HepG2 (cell line): ENCODE data around the gene EPB41L4A. TPM values are rescaled to one million over a fixed set of nuclear protein-coding genes. Genes with fewer than 3 reads are reported as not detected.

Source experiments
- ATAC-seq: fragments of 200-7000 bp; cut with Tn5 transposase; 3 replicates; pipeline ENCODE4 v1.9.1; 2020; ENCODE audit warnings: mild to moderate bottlenecking, moderate library complexity
- BruUV-seq: library from RNA; stranded (reverse); fragments of 400-500 nt; replicated peaks from 2 replicates; lab custom pipeline; 2021; lab: Mats Ljungman, UMichigan
- CTCF ChIA-PET: fragments of 300-600 bp; formaldehyde crosslinking; extraction: SDS; loops from one replicate; lab custom pipeline; 2021; ENCODE audit warnings: low total read pairs, inconsistent platforms, low intra/inter-chr PET ratio; lab: Yijun Ruan, JAX
- POLR2A ChIA-PET: fragments of 350-600 bp; sonication (Branson Sonifier 250); formaldehyde crosslinking; loops from one replicate; lab custom pipeline; 2020; ENCODE audit warnings: antibody characterized with exemption, inconsistent platforms; lab: Yijun Ruan, JAX
- DNase-seq: peaks from one replicate; pipeline ENCODE4 v3.0.0-alpha.2; 2015; ENCODE audit warnings: low spot score
- FAIRE-seq: peaks from 3 replicates; lab custom pipeline; 2011; peaks lifted over from hg19 to GRCh38; lab: Jason Lieb, UNC
- H2AFZ ChIP-seq: one replicate; pipeline ENCODE4 v1.6.1; 2011; ENCODE audit warnings: low read length, inconsistent platforms
- H3K27ac ChIP-seq: fragments of 300-600 bp; 3 replicates; pipeline ENCODE4 v1.8.0; 2011; ENCODE audit warnings: mixed run types, mild to moderate bottlenecking, mixed read lengths, low read length, inconsistent platforms; ENCODE audit not compliant: insufficient read depth; ENCODE audit errors: extremely low read length
- H3K27me3 ChIP-seq, 2 experiments: fragments of 200-600 bp in 1 of 2; 2 replicates in 1 of 2; 3 replicates in 1 of 2; pipeline versions ENCODE4 v1.6.0 to v1.8.0; 2011; ENCODE audit warnings: low read length in 2 of 2, mild to moderate bottlenecking in 2 of 2, moderate library complexity in 2 of 2, inconsistent platforms in 1 of 2; ENCODE audit not compliant: insufficient read depth in 2 of 2, control insufficient read depth in 1 of 2
- H3K36me3 ChIP-seq, 2 experiments: fragments of 200-600 bp in 1 of 2; replicated peaks in 1 of 2; 2 replicates in 1 of 2; 3 replicates in 1 of 2; pipeline versions ENCODE4 v1.5.1 to v1.8.0; 2011; ENCODE audit warnings: low read length in 2 of 2, inconsistent platforms in 1 of 2; ENCODE audit not compliant: insufficient read depth in 2 of 2, control insufficient read depth in 1 of 2
- H3K4me1 ChIP-seq: 2 replicates; pipeline ENCODE4 v1.5.1; 2012; ENCODE audit warnings: low read length, inconsistent platforms; ENCODE audit not compliant: insufficient read depth
- H3K4me2 ChIP-seq: 2 replicates; pipeline ENCODE4 v1.6.0; 2011; ENCODE audit warnings: low read depth, low read length, inconsistent platforms
- H3K4me3 ChIP-seq, 3 experiments: fragments of 200-600 bp in 1 of 3; sonication (generic), shearing (Covaris generic) in 1 of 3; replicated peaks in 1 of 3; 2 replicates each; pipeline ENCODE4 v1.5.1; 2011 to 2016; ENCODE audit warnings: low read length in 3 of 3, inconsistent platforms in 2 of 3, low read depth in 2 of 3, mild to moderate bottlenecking in 2 of 3, control low read depth in 1 of 3, mixed read lengths in 1 of 3; ENCODE audit not compliant: insufficient read depth in 1 of 3
- H3K79me2 ChIP-seq: one replicate; pipeline ENCODE4 v1.6.1; 2011; ENCODE audit warnings: low read length, inconsistent platforms; ENCODE audit not compliant: insufficient read depth
- H3K9ac ChIP-seq: 2 replicates; pipeline ENCODE4 v1.6.0; 2011; ENCODE audit warnings: mild to moderate bottlenecking, low read depth, low read length, inconsistent platforms; ENCODE audit not compliant: insufficient read depth
- H3K9me3 ChIP-seq: 2 replicates; pipeline ENCODE4 v1.5.1; 2012; ENCODE audit warnings: mild to moderate bottlenecking, low read length
- H4K20me1 ChIP-seq: 2 replicates; pipeline ENCODE4 v1.6.0; 2011; ENCODE audit warnings: inconsistent platforms, mild to moderate bottlenecking, low read length, moderate library complexity; ENCODE audit not compliant: insufficient read depth
- HDAC2 ChIP-seq: sonication (generic); formaldehyde crosslinking; IDR thresholded peaks from 2 replicates; pipeline ENCODE4 v1.4.0; 2020; ENCODE audit warnings: missing genetic modification reagents
- JUND ChIP-seq: sonication (generic); formaldehyde crosslinking; IDR thresholded peaks from 2 replicates; pipeline ENCODE4 v1.8.0; 2022; ENCODE audit warnings: mild to moderate bottlenecking, missing genetic modification reagents
- KDM4B ChIP-seq: sonication (generic); formaldehyde crosslinking; IDR thresholded peaks from 2 replicates; pipeline ENCODE4 v1.4.0; 2020; ENCODE audit warnings: missing genetic modification reagents
- MIXL1 ChIP-seq: IDR thresholded peaks from 2 replicates; pipeline ENCODE4 v1.6.1; 2016
- MXD3 ChIP-seq: IDR thresholded peaks from 2 replicates; pipeline ENCODE4 v1.6.1; 2016; ENCODE audit warnings: mild to moderate bottlenecking, missing biosample characterization, missing genetic modification reagents
- NONO ChIP-seq, 2 experiments: fragments of 450-650 bp in 1 of 2; sonication (generic) in 1 of 2; formaldehyde crosslinking in 1 of 2; IDR thresholded peaks in 1 of 2; conservative IDR thresholded peaks in 1 of 2; 2 replicates each; pipeline versions ENCODE4 v1.6.1 to v1.8.0; 2017 to 2022; ENCODE audit warnings: mild to moderate bottlenecking in 1 of 2, missing genetic modification reagents in 1 of 2, moderate library complexity in 1 of 2
- RAD51 ChIP-seq: fragments of 450-650 bp; IDR thresholded peaks from 2 replicates; pipeline ENCODE4 v1.6.1; 2016; ENCODE audit warnings: borderline replicate concordance
- TARDBP ChIP-seq: sonication (generic); formaldehyde crosslinking; IDR thresholded peaks from 2 replicates; pipeline ENCODE4 v1.8.0; 2022; ENCODE audit warnings: mild to moderate bottlenecking, missing genetic modification reagents
- ZBTB10 ChIP-seq: sonication (generic); formaldehyde crosslinking; IDR thresholded peaks from 2 replicates; pipeline ENCODE4 v1.4.0; 2020; ENCODE audit warnings: missing genetic modification reagents, borderline replicate concordance
- ZBTB7A ChIP-seq: sonication (generic); formaldehyde crosslinking; IDR thresholded peaks from 2 replicates; pipeline ENCODE4 v1.8.0; 2022; ENCODE audit warnings: mild to moderate bottlenecking, missing genetic modification reagents
- ZNF124 ChIP-seq: sonication (generic); formaldehyde crosslinking; IDR thresholded peaks from 2 replicates; pipeline ENCODE4 v1.4.0; 2020; ENCODE audit warnings: missing genetic modification reagents
- ZNF138 ChIP-seq: sonication (generic); formaldehyde crosslinking; IDR thresholded peaks from 2 replicates; pipeline ENCODE4 v1.5.0; 2020; ENCODE audit warnings: mild to moderate bottlenecking, low read depth, missing genetic modification reagents
- ZNF230 ChIP-seq: sonication (generic); formaldehyde crosslinking; IDR thresholded peaks from 2 replicates; pipeline ENCODE4 v1.4.0; 2020; ENCODE audit warnings: mild to moderate bottlenecking, missing genetic modification reagents
- ZNF234 ChIP-seq: sonication (generic); formaldehyde crosslinking; conservative IDR thresholded peaks from 2 replicates; pipeline ENCODE4 v1.5.1; 2020; ENCODE audit warnings: mild to moderate bottlenecking, missing genetic modification reagents
- ZNF276 ChIP-seq: sonication (generic); formaldehyde crosslinking; IDR thresholded peaks from 2 replicates; pipeline ENCODE4 v1.4.0; 2020; ENCODE audit warnings: mild to moderate bottlenecking, low read depth, missing genetic modification reagents
- ZSCAN9 ChIP-seq: IDR thresholded peaks from 2 replicates; pipeline ENCODE4 v1.6.1; 2016; ENCODE audit warnings: borderline replicate concordance
- WGBS: methylation state at CpG from one replicate; pipeline ENCODE4 v1.1.6; 2017; ENCODE audit warnings: low lambda C conversion rate; 5-methylcytosine and 5-hydroxymethylcytosine counted together
- in situ Hi-C: cut with HindIII; loops from 2 replicates; pipeline ENCODE4 v1.10.0; 2017; ENCODE audit warnings: low pct_unique_long_range_greater_than_20kb; ENCODE audit not compliant: extremely low pct_ligation_motif_present
- intact Hi-C: fragments of 100-400 bp; cut with micrococcal nuclease; formaldehyde crosslinking; loops from one replicate; pipeline ENCODE4 v1.10.0; 2022; ENCODE audit not compliant: unreplicated experiment
- polyA plus RNA-seq, 8 experiments: library from polyadenylated mRNA; depleted of rRNA in 3 of 8; stranded (reverse) in 7 of 8; unstranded in 1 of 8; fragments of >200 nt; fragmentation: Illumina TruSeq in 4 of 8; extraction: Trizol in 4 of 8; gene quantifications; 2 replicates each; pipeline versions ENCODE4 v1.2.1 to v1.2.3, GENCODE V29; 2011 to 2016; ENCODE audit warnings: low read depth in 4 of 8, missing spikeins in 1 of 8, mixed read lengths in 1 of 8; ENCODE audit not compliant: insufficient read depth in 1 of 8
- total RNA-seq, 5 experiments: library from RNA; depleted of rRNA; stranded (reverse); fragments of >200 nt; fragmentation: Illumina TruSeq; extraction: Trizol; gene quantifications; 2 replicates each; pipeline ENCODE4 v1.2.3, GENCODE V29; 2016; ENCODE audit warnings: low read depth in 1 of 5

The EPB41L4A gene
- total and polyA plus RNA-seq, 2 of the 13 experiments (the other 11 are each of a cell fraction or from before 2014, with no cell fraction given), result 0.07 TPM; not detected in 1

- FAIRE-seq, result no peak
- no peak overlapping the region for H3K4me2 ChIP-seq
- H3K9ac ChIP-seq, result no peak overlapping the region
- H3K27ac ChIP-seq, result no peak overlapping the region
- no peak overlapping the region for H2AFZ ChIP-seq
- no peaks in the 10 kb centered on the region for H3K27me3 ChIP-seq
- no peaks in the 10 kb centered on the region for H3K9me3 ChIP-seq
- H3K4me1 ChIP-seq, result no peaks in the 10 kb centered on the region
- H3K36me3 ChIP-seq, result no peaks in the 10 kb centered on the region
- in situ Hi-C loops, result no loop called here
- no peaks in the 10 kb centered on the region for H3K79me2 ChIP-seq
- no TSS peak for BruUV-seq
- TF ChIP-seq ZBTB7A (CRISPR knock-in tag) (no peak), ZBTB10 (CRISPR knock-in tag) (no peak), ZNF138 (CRISPR knock-in tag) (no peak), KDM4B (CRISPR knock-in tag) (no peak), ZNF234 (CRISPR knock-in tag) (no peak), JUND (CRISPR knock-in tag) (no peak), ZNF276 (CRISPR knock-in tag) (no peak), ZNF124 (no peak), ZNF230 (CRISPR knock-in tag) (no peak), TARDBP (CRISPR knock-in tag) (no peak), MIXL1 (CRISPR knock-in tag) (no peak), MXD3 (CRISPR knock-in tag) (no peak), ZSCAN9 (CRISPR knock-in tag) (no peak), HDAC2 (CRISPR knock-in tag) (no peak), NONO (IDR thresholded peaks at IDR 0.05) (no peak), NONO (CRISPR knock-in tag; conservative IDR thresholded peaks at IDR 0.05) (no peak), RAD51 (no peak)
- ChIA-PET CTCF (no interaction called here), POLR2A (no interaction called here)
- no peak for ATAC-seq
- no peak for DNase-seq
- 49% methylated on average over 3 of the region's 3 CpGs for WGBS
- H4K20me1 ChIP-seq, result no peaks in the 10 kb centered on the region
- H3K4me3 ChIP-seq, result no peak overlapping the region
- intact Hi-C loops, result no loop called here
Measured at GRCh38 chr5:112122353-112122752, 296.7 kb downstream of the EPB41L4A start.
